Measurements from ENCODE around the gene LARP4B.

LARP4B gene

GRCh38 chr10:796233-796632, 135.3 kb downstream of the LARP4B start:
- no peak for DNase-seq (ENCODE audit: extremely low spot score)
- TF ChIP-seq CTCF (IDR thresholded peaks at IDR 0.05; ENCODE audit: control extremely low read depth, extremely low read depth, low read depth, missing control alignments): no peak
- POLR2A ChIA-PET: no interaction called here
- CTCF ChIA-PET: no interaction called here

GRCh38 chr10:794382-794956, 137.0 kb downstream of the LARP4B start:
- ChIA-PET CTCF (interaction anchor here (1.1 kb wide), 1 partner anchor 10 kb away, joined by 3 read pairs; no protein-coding TSS in a partner anchor), POLR2A (no interaction called here)
- TF ChIP-seq CTCF (IDR thresholded peaks at IDR 0.05; ENCODE audit: control extremely low read depth, extremely low read depth, low read depth, missing control alignments): no peak
- no peak for DNase-seq (ENCODE audit: extremely low spot score)

- no peak for TF ChIP-seq CTCF (IDR thresholded peaks at IDR 0.05; ENCODE audit: control extremely low read depth, extremely low read depth, low read depth, missing control alignments)
- DNase-seq (ENCODE audit: extremely low spot score): no peak
- ChIA-PET CTCF (no interaction called here), POLR2A (no interaction called here)
Measured at GRCh38 chr10:792792-793100, 138.8 kb downstream of the LARP4B start.

- no peak for DNase-seq (ENCODE audit: extremely low spot score)
- ChIA-PET CTCF (interaction anchor here (1.4 kb wide), 1 partner anchor 9 kb away, joined by 3 read pairs; no protein-coding TSS in a partner anchor), POLR2A (no interaction called here)
- TF ChIP-seq CTCF (IDR thresholded peaks at IDR 0.05; ENCODE audit: control extremely low read depth, extremely low read depth, low read depth, missing control alignments): no peak
Measured at GRCh38 chr10:792083-792791, 139.3 kb downstream of the LARP4B start.

- ChIA-PET POLR2A (no interaction called here), CTCF (interaction anchor here (1.4 kb wide), 1 partner anchor 8 kb away, joined by 3 read pairs; no protein-coding TSS in a partner anchor)
- DNase-seq (ENCODE audit: extremely low spot score): no peak
- TF ChIP-seq CTCF (IDR thresholded peaks at IDR 0.05; ENCODE audit: control extremely low read depth, extremely low read depth, low read depth, missing control alignments): no peak
Measured at GRCh38 chr10:791639-792038, 139.9 kb downstream of the LARP4B start.

- no peak for TF ChIP-seq CTCF (IDR thresholded peaks at IDR 0.05; ENCODE audit: control extremely low read depth, extremely low read depth, low read depth, missing control alignments)
- POLR2A ChIA-PET: no interaction called here
- CTCF ChIA-PET: interaction anchor here (1.0 to 1.4 kb wide), 3 partner anchors 8 to 280 kb away, joined by 3 to 4 read pairs (median 3); no protein-coding TSS in a partner anchor
- DNase-seq (ENCODE audit: extremely low spot score): no peak
Measured at GRCh38 chr10:790821-791551, 140.5 kb downstream of the LARP4B start.
